HEK293 (cell line): ENCODE measurements around the gene NEURL1.
A peak's percentile ranks its signal among the peaks of the same experiment; 100 is the strongest.

Experiments used
- CTCF ChIA-PET: fragments of 350-600 bp; formaldehyde crosslinking; extraction: SDS; loops from one replicate; lab custom pipeline; 2021; ENCODE audit warnings: antibody characterized with exemption; lab: Yijun Ruan, JAX
- POLR2A ChIA-PET: fragments of 300-600 bp; formaldehyde crosslinking; extraction: SDS; loops from one replicate; lab custom pipeline; 2020; ENCODE audit warnings: antibody characterized with exemption, inconsistent platforms; lab: Yijun Ruan, JAX
- H3K27ac ChIP-seq: fragments of 200-500 bp; sonication (Bioruptor generic); 2 replicates; pipeline ENCODE4 v1.5.1; 2014; ENCODE audit warnings: low read depth, low read length, control low read depth, inconsistent platforms; ENCODE audit errors: extremely low read depth
- H3K36me3 ChIP-seq, 2 experiments: fragments of 200-500 bp in 1 of 2; sonication (Bioruptor generic) in 1 of 2; 1 replicate in 1 of 2; 2 replicates in 1 of 2; pipeline ENCODE4 v1.5.1; 2014 to 2017; ENCODE audit warnings: inconsistent platforms in 2 of 2, low read length in 2 of 2; ENCODE audit not compliant: control insufficient read depth in 2 of 2, insufficient read depth in 1 of 2
- H3K4me1 ChIP-seq: fragments of 200-500 bp; sonication (Bioruptor generic); 2 replicates; pipeline ENCODE4 v1.5.1; 2014; ENCODE audit warnings: mild to moderate bottlenecking, low read length, inconsistent platforms; ENCODE audit not compliant: control insufficient read depth, insufficient read depth
- H3K4me3 ChIP-seq: 2 replicates; pipeline ENCODE4 v1.5.1; 2011; ENCODE audit warnings: low read depth, mild to moderate bottlenecking, control low read depth, low read length, moderate library complexity
- H3K9me3 ChIP-seq: fragments of 200-500 bp; sonication (Bioruptor generic); 2 replicates; pipeline ENCODE4 v1.5.1; 2014; ENCODE audit warnings: low read depth, low read length, inconsistent platforms; ENCODE audit not compliant: control insufficient read depth, insufficient read depth
- EGR2 ChIP-seq: fragments of 450-650 bp; formaldehyde crosslinking; IDR thresholded peaks from 2 replicates; pipeline ENCODE4 v1.5.1; 2016; ENCODE audit warnings: low read depth, missing biosample characterization, missing genetic modification characterization
- GLIS1 ChIP-seq: fragments of 450-650 bp; formaldehyde crosslinking; IDR thresholded peaks from 2 replicates; pipeline ENCODE4 v1.5.1; 2016; ENCODE audit warnings: missing biosample characterization, missing genetic modification characterization
- KLF10 ChIP-seq: fragments of 450-650 bp; IDR thresholded peaks from 2 replicates; pipeline ENCODE4 v1.5.1; 2018; ENCODE audit warnings: missing biosample characterization, mild to moderate bottlenecking, missing genetic modification characterization
- SCRT1 ChIP-seq: fragments of 450-650 bp; formaldehyde crosslinking; IDR thresholded peaks from 2 replicates; pipeline ENCODE4 v1.5.1; 2016; ENCODE audit warnings: missing biosample characterization, missing genetic modification characterization, borderline replicate concordance
- SCRT2 ChIP-seq: fragments of 450-650 bp; formaldehyde crosslinking; IDR thresholded peaks from 2 replicates; pipeline ENCODE4 v1.5.1; 2016; ENCODE audit warnings: missing biosample characterization, missing genetic modification characterization
- ZBTB17 ChIP-seq: fragments of 450-650 bp; formaldehyde crosslinking; IDR thresholded peaks from 2 replicates; pipeline ENCODE4 v1.5.1; 2016; ENCODE audit warnings: missing biosample characterization, missing genetic modification characterization
- ZFHX2 ChIP-seq: fragments of 450-650 bp; formaldehyde crosslinking; conservative IDR thresholded peaks from 2 replicates; pipeline ENCODE4 v1.5.1; 2016; ENCODE audit warnings: missing biosample characterization, missing genetic modification characterization
- ZNF121 ChIP-seq: fragments of 450-650 bp; formaldehyde crosslinking; IDR thresholded peaks from 2 replicates; pipeline ENCODE4 v1.5.1; 2016; ENCODE audit warnings: missing biosample characterization, missing genetic modification characterization
- ZNF138 ChIP-seq: fragments of 450-650 bp; formaldehyde crosslinking; IDR thresholded peaks from 2 replicates; pipeline ENCODE4 v1.5.1; 2016; ENCODE audit warnings: missing biosample characterization, missing genetic modification characterization, borderline replicate concordance
- ZNF174 ChIP-seq: fragments of 450-650 bp; formaldehyde crosslinking; IDR thresholded peaks from 2 replicates; pipeline ENCODE4 v1.5.0; 2017; ENCODE audit warnings: missing biosample characterization, mild to moderate bottlenecking, missing genetic modification characterization
- ZNF292 ChIP-seq: fragments of 450-650 bp; formaldehyde crosslinking; IDR thresholded peaks from 2 replicates; pipeline ENCODE4 v1.5.1; 2016; ENCODE audit warnings: low read depth, missing biosample characterization, missing genetic modification characterization, borderline replicate concordance
- ZNF324 ChIP-seq: fragments of 450-650 bp; formaldehyde crosslinking; IDR thresholded peaks from 2 replicates; pipeline ENCODE4 v1.5.1; 2016; ENCODE audit warnings: missing biosample characterization, missing genetic modification characterization
- ZNF341 ChIP-seq: fragments of 450-650 bp; formaldehyde crosslinking; IDR thresholded peaks from 2 replicates; pipeline ENCODE4; 2016; ENCODE audit warnings: low read depth, missing biosample characterization, missing genetic modification characterization
- ZNF366 ChIP-seq: fragments of 450-650 bp; formaldehyde crosslinking; conservative IDR thresholded peaks from 2 replicates; pipeline ENCODE4 v1.5.1; 2016; ENCODE audit warnings: missing biosample characterization, missing genetic modification characterization
- ZNF548 ChIP-seq: fragments of 450-650 bp; formaldehyde crosslinking; IDR thresholded peaks from 2 replicates; pipeline ENCODE4 v1.5.1; 2016; ENCODE audit warnings: missing biosample characterization, missing genetic modification characterization
- ZXDB ChIP-seq: fragments of 450-650 bp; formaldehyde crosslinking; IDR thresholded peaks from 2 replicates; pipeline ENCODE4 v1.5.1; 2016; ENCODE audit warnings: missing biosample characterization, missing genetic modification characterization
- TF ChIP-seq, protein P1 (sequence below): fragments of 450-650 bp; IDR thresholded peaks from 2 replicates; pipeline ENCODE4 v1.5.1; 2018; ENCODE audit warnings: missing biosample characterization, mild to moderate bottlenecking, missing genetic modification characterization
- TF ChIP-seq, protein P2 (sequence below): sonication (generic); formaldehyde crosslinking; IDR thresholded peaks from 2 replicates; pipeline ENCODE4 v1.8.1; 2022; ENCODE audit warnings: mild to moderate bottlenecking, moderate library complexity, missing genetic modification reagents
- TF ChIP-seq, protein P3 (sequence below): fragments of 450-650 bp; formaldehyde crosslinking; IDR thresholded peaks from 2 replicates; pipeline ENCODE4 v1.5.1; 2017; ENCODE audit warnings: missing biosample characterization, mild to moderate bottlenecking, missing genetic modification characterization, moderate library complexity
- TF ChIP-seq, protein P4 (sequence below): fragments of 450-650 bp; formaldehyde crosslinking; conservative IDR thresholded peaks from 2 replicates; pipeline ENCODE4 v1.5.1; 2016; ENCODE audit warnings: low read depth, missing biosample characterization, missing genetic modification characterization

Gene NEURL1

GRCh38 chr10:103498936-103499638, 5.6 kb downstream of the NEURL1 start:
- POLR2A ChIA-PET, result interaction anchor here (1.0 kb wide), 1 partner anchor 56 kb away, joined by 3 read pairs; no protein-coding TSS in a partner anchor

DNA sequence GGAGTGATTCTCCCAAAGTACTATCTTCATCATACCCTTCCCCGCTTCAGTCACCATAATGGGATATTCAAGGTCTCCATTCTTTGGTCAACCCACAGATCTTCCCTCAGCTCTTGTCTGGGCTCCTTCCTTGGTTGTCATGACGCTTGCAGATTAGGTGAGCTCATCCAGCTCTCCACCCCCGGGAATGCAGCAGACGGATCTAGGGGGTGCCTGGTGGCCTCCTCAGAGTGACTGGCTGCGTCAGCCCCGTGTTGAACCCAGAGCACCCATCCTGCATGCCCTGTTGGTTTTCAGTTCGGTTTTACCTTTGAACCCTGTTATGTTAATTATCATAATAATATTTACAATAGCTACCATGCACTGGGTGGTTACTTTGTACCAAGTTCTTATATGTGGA, 6.4 kb downstream of the NEURL1 start:
- Histone ChIP-seq H3K4me3 (no peak overlapping the region), H3K9me3 (no peaks in the 10 kb centered on the region), H3K4me1 (peaks cover 4% of the 10 kb centered on the region; the same call in 1 of the 2 replicates), H3K27ac (no peak overlapping the region), H3K36me3 (no peaks in the 10 kb centered on the region)
- ChIA-PET CTCF (interaction anchor here (0.9 to 2.4 kb wide), 2 partner anchors 43 to 166 kb away, joined by 3 to 7 read pairs; no protein-coding TSS in a partner anchor), POLR2A (interaction anchor here (0.6 to 1.0 kb wide), 2 partner anchors 55 to 131 kb away, joined by 3 read pairs; no protein-coding TSS in a partner anchor)
- TF ChIP-seq EGR2 (tag by site-specific recombination), result peak; percentile 74
- TF ChIP-seq, protein P1, sequence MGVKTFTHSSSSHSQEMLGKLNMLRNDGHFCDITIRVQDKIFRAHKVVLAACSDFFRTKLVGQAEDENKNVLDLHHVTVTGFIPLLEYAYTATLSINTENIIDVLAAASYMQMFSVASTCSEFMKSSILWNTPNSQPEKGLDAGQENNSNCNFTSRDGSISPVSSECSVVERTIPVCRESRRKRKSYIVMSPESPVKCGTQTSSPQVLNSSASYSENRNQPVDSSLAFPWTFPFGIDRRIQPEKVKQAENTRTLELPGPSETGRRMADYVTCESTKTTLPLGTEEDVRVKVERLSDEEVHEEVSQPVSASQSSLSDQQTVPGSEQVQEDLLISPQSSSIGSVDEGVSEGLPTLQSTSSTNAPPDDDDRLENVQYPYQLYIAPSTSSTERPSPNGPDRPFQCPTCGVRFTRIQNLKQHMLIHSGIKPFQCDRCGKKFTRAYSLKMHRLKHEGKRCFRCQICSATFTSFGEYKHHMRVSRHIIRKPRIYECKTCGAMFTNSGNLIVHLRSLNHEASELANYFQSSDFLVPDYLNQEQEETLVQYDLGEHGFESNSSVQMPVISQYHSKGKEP (tag by site-specific recombination), result no peak
- TF ChIP-seq KLF10 (tag by site-specific recombination), result no peak
- TF ChIP-seq ZFHX2 (tag by site-specific recombination), result peak; percentile 69
- peak; percentile 90 for TF ChIP-seq GLIS1 (tag by site-specific recombination)
- peak; percentile 47; the same call in 1 of the 2 replicates for TF ChIP-seq ZBTB17
- TF ChIP-seq, protein P2, sequence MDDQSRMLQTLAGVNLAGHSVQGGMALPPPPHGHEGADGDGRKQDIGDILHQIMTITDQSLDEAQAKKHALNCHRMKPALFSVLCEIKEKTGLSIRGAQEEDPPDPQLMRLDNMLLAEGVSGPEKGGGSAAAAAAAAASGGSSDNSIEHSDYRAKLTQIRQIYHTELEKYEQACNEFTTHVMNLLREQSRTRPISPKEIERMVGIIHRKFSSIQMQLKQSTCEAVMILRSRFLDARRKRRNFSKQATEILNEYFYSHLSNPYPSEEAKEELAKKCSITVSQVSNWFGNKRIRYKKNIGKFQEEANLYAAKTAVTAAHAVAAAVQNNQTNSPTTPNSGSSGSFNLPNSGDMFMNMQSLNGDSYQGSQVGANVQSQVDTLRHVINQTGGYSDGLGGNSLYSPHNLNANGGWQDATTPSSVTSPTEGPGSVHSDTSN (CRISPR knock-in tag), result no peak
- TF ChIP-seq, protein P3, sequence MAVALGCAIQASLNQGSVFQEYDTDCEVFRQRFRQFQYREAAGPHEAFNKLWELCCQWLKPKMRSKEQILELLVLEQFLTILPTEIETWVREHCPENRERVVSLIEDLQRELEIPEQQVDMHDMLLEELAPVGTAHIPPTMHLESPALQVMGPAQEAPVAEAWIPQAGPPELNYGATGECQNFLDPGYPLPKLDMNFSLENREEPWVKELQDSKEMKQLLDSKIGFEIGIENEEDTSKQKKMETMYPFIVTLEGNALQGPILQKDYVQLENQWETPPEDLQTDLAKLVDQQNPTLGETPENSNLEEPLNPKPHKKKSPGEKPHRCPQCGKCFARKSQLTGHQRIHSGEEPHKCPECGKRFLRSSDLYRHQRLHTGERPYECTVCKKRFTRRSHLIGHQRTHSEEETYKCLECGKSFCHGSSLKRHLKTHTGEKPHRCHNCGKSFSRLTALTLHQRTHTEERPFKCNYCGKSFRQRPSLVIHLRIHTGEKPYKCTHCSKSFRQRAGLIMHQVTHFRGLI (tag by site-specific recombination), result no peak
- no peak for TF ChIP-seq SCRT2 (tag by site-specific recombination)

More at GRCh38 chr10:103498936-103499638, 5.6 kb downstream of the NEURL1 start:
- Histone ChIP-seq H3K27ac (no peak overlapping the region), H3K9me3 (no peaks in the 10 kb centered on the region), H3K36me3 (no peaks in the 10 kb centered on the region), H3K4me1 (peaks cover 1% of the 10 kb centered on the region; the same call in 1 of the 2 replicates), H3K4me3 (no peak overlapping the region)
- CTCF ChIA-PET, result interaction anchor here (0.7 to 2.4 kb wide), 4 partner anchors 14 to 206 kb away, joined by 3 to 7 read pairs (median 4); no protein-coding TSS in a partner anchor
- TF ChIP-seq ZNF341 (tag by site-specific recombination) (no peak), SCRT2 (tag by site-specific recombination) (peak; percentile 56), SCRT1 (tag by site-specific recombination) (peak; percentile 29; the same call in 1 of the 2 replicates), ZNF366 (tag by site-specific recombination) (peak; percentile 92), ZNF174 (no peak)

DNA sequence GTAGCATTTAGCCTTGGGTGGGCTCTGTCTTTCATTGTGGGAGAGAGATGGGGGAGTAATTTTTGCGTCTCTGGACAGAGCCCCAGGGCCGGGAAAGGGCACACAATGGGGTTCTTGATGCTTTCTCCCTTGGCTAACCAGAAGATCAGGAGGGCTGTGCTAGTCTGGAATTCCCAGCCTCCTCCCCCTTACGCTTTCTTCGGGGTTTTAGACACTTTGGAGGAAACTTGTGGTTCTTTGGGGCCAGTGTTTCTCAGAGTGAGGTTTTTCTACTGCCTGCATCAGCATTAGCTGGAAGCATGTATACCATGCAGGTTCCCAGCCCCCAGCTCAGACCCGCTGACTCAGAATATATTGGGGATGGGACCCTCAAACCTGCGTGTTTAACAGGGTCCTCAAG, 7.0 kb downstream of the NEURL1 start:
- TF ChIP-seq ZNF121 (tag by site-specific recombination), result no peak
- no peak for TF ChIP-seq ZNF292
- no peak for TF ChIP-seq ZNF138 (tag by site-specific recombination)
- no peak for TF ChIP-seq ZNF324 (tag by site-specific recombination)
- no peak for TF ChIP-seq ZXDB (tag by site-specific recombination)
- TF ChIP-seq, protein P4, sequence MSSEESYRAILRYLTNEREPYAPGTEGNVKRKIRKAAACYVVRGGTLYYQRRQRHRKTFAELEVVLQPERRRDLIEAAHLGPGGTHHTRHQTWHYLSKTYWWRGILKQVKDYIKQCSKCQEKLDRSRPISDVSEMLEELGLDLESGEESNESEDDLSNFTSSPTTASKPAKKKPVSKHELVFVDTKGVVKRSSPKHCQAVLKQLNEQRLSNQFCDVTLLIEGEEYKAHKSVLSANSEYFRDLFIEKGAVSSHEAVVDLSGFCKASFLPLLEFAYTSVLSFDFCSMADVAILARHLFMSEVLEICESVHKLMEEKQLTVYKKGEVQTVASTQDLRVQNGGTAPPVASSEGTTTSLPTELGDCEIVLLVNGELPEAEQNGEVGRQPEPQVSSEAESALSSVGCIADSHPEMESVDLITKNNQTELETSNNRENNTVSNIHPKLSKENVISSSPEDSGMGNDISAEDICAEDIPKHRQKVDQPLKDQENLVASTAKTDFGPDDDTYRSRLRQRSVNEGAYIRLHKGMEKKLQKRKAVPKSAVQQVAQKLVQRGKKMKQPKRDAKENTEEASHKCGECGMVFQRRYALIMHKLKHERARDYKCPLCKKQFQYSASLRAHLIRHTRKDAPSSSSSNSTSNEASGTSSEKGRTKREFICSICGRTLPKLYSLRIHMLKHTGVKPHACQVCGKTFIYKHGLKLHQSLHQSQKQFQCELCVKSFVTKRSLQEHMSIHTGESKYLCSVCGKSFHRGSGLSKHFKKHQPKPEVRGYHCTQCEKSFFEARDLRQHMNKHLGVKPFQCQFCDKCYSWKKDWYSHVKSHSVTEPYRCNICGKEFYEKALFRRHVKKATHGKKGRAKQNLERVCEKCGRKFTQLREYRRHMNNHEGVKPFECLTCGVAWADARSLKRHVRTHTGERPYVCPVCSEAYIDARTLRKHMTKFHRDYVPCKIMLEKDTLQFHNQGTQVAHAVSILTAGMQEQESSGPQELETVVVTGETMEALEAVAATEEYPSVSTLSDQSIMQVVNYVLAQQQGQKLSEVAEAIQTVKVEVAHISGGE (tag by site-specific recombination), result no peak
- no peak for TF ChIP-seq ZNF548 (tag by site-specific recombination)
- POLR2A ChIA-PET, result interaction anchor here (0.6 kb wide), 1 partner anchor 132 kb away, joined by 3 read pairs; no protein-coding TSS in a partner anchor
- no peaks in the 10 kb centered on the region for H3K36me3 ChIP-seq
- CTCF ChIA-PET, result interaction anchor here (0.9 to 2.4 kb wide), 2 partner anchors 42 to 167 kb away, joined by 3 to 7 read pairs; no protein-coding TSS in a partner anchor
- H3K9me3 ChIP-seq, result no peaks in the 10 kb centered on the region
- no peak overlapping the region for H3K4me3 ChIP-seq
- no peak overlapping the region for H3K27ac ChIP-seq
- H3K4me1 ChIP-seq, result peaks cover 4% of the 10 kb centered on the region; the same call in 1 of the 2 replicates
